ENCODE data around the gene ACTG1.

GRCh38 chr17:81463506-81463905 is 49.1 kb downstream of the ACTG1 start:
- TF ChIP-seq FOXA1 (IDR thresholded peaks at IDR 0.05) (no peak), NFRKB (IDR thresholded peaks at IDR 0.05) (no peak)

Measured in HEK293T (cell line).